ENCODE data around the gene AQP5. TPM values are rescaled to one million over a fixed set of nuclear protein-coding genes. Genes with fewer than 3 reads are reported as not detected.

Gene AQP5
- total RNA-seq, 1 experiment from 2014 or later: not detected

DNA sequence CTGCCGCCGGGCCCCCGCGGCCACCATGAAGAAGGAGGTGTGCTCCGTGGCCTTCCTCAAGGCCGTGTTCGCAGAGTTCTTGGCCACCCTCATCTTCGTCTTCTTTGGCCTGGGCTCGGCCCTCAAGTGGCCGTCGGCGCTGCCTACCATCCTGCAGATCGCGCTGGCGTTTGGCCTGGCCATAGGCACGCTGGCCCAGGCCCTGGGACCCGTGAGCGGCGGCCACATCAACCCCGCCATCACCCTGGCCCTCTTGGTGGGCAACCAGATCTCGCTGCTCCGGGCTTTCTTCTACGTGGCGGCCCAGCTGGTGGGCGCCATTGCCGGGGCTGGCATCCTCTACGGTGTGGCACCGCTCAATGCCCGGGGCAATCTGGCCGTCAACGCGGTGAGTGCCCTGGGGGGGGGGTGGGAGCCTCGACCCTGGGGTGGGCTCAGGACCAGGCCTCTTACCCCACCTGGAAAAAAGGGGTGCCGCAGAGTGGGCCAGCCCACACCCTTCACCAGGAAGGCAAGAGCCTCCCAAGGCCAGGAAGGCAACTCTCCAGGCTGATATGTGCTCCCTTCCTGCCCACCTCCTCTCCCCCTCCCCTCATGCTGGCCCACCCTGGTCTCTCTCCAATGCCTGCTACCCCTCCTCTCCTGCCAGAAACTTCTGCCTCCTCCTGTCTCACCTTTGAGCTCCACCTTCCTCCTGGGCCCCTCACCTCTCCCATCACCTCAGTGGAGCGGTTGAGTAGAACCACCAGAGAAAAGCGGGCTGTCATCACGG is 507 bp downstream of the AQP5 start:
- H2AFZ ChIP-seq (ENCODE audit: low read length): no peak overlapping the region

DNA sequence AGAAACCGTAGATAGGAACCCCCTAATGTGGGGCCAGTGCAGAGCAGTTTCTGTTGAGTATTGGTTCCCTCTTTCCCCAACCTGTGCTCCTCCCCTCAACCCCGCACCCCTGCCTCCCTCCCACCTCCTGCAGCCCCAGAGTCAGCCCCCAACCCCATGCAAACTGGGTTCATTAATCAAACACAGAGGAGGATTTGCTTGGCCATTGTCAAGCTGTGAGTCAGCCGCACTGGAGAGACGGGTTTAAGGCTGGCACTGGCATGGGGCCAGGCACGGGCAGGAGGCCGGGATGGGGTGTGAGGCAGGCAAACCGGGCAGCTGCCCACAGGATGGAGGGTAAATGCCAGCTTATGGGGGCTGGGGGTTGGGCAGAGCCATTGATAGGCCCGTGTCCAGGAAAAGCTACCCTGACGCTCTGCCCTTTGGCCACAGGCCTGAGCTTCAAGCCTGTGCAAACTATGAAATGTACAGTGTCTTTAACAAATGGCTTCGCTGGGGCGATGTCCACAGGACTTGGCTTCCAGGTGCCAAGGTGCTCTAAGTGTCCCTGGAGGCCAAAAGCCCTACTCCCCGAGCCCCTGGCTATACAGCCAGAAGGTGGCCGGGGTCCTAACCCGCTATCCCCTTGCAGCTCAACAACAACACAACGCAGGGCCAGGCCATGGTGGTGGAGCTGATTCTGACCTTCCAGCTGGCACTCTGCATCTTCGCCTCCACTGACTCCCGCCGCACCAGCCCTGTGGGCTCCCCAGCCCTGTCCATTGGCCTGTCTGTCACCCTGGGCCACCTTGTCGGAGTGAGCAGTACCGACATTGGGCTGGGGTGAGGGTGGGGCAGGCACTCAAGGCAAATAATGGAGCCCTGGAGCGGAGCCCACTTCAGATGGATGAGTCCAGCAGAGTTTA is 1.4 kb downstream of the AQP5 start:
- H3K27ac ChIP-seq (ENCODE audit: low read length): no peak overlapping the region
- H4K20me1 ChIP-seq (ENCODE audit: low read length): no peaks in the 10 kb centered on the region
- H3K4me1 ChIP-seq (ENCODE audit: insufficient read depth, low read length): peaks cover 31% of the 10 kb centered on the region
- H3K9ac ChIP-seq (ENCODE audit: low read length): no peak overlapping the region
- TF ChIP-seq, protein P1, sequence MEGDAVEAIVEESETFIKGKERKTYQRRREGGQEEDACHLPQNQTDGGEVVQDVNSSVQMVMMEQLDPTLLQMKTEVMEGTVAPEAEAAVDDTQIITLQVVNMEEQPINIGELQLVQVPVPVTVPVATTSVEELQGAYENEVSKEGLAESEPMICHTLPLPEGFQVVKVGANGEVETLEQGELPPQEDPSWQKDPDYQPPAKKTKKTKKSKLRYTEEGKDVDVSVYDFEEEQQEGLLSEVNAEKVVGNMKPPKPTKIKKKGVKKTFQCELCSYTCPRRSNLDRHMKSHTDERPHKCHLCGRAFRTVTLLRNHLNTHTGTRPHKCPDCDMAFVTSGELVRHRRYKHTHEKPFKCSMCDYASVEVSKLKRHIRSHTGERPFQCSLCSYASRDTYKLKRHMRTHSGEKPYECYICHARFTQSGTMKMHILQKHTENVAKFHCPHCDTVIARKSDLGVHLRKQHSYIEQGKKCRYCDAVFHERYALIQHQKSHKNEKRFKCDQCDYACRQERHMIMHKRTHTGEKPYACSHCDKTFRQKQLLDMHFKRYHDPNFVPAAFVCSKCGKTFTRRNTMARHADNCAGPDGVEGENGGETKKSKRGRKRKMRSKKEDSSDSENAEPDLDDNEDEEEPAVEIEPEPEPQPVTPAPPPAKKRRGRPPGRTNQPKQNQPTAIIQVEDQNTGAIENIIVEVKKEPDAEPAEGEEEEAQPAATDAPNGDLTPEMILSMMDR (conservative IDR thresholded peaks at IDR 0.05; ENCODE audit: low read depth, low read length): no peak
- no peak for TF ChIP-seq EZH2 (IDR thresholded peaks at IDR 0.05; ENCODE audit: low read length, unreplicated experiment)
- no peak for TF ChIP-seq EZH2phosphoT487 (IDR thresholded peaks at IDR 0.05; ENCODE audit: borderline replicate concordance, low read length)
- H3K4me2 ChIP-seq (ENCODE audit: low read length): peak overlapping the region; percentile 61
- ATAC-seq (peak; percentile 56), DNase-seq (peak; percentile 91)
- intact Hi-C loops (cut with micrococcal nuclease): loop anchor here (10.0 kb wide), 2 partner anchors 98 to 188 kb away; no protein-coding TSS in a partner anchor
- H3K9me3 ChIP-seq (ENCODE audit: low read length): no peaks in the 10 kb centered on the region
- H3F3A ChIP-seq (ENCODE audit: low read length, unreplicated experiment): no peaks in the 10 kb centered on the region
- H3K9me2 ChIP-seq (replicated peaks; ENCODE audit: low read length): no peaks in the 10 kb centered on the region
- BruUV-seq (replicated peaks): no TSS peak
- no peaks in the 10 kb centered on the region for H3K79me2 ChIP-seq (ENCODE audit: low read length)
- H2AFZ ChIP-seq (ENCODE audit: low read length): no peak overlapping the region
- ChIA-PET POLR2A (ENCODE audit: unreplicated experiment) (interaction anchor here (0.6 to 0.7 kb wide), 2 partner anchors 134 to 147 kb away, joined by 3 read pairs; no protein-coding TSS in a partner anchor), CTCF (interaction anchor here (0.6 to 1.8 kb wide), 3 partner anchors 18 to 222 kb away, joined by 3 to 5 read pairs (median 4); partner anchors contain the start of gene TMBIM6)
- no peaks in the 10 kb centered on the region for H3K27me3 ChIP-seq (ENCODE audit: low read length)
- H3K36me3 ChIP-seq (ENCODE audit: low read depth, low read length): no peaks in the 10 kb centered on the region
- no peak overlapping the region for H3K4me3 ChIP-seq (ENCODE audit: low read length)

More for the DNA sequence above, 507 bp downstream of the AQP5 start:
- Histone ChIP-seq H3K36me3 (ENCODE audit: low read depth, low read length) (no peaks in the 10 kb centered on the region), H3K9me2 (replicated peaks; ENCODE audit: low read length) (no peaks in the 10 kb centered on the region), H3K4me2 (ENCODE audit: low read length) (peak overlapping the region; percentile 61), H3K4me3 (ENCODE audit: low read length) (no peak overlapping the region), H3K27ac (ENCODE audit: low read length) (no peak overlapping the region), H3K79me2 (ENCODE audit: low read length) (no peaks in the 10 kb centered on the region), H3K4me1 (ENCODE audit: insufficient read depth, low read length) (peaks cover 29% of the 10 kb centered on the region), H3K9ac (ENCODE audit: low read length) (no peak overlapping the region), H4K20me1 (ENCODE audit: low read length) (no peaks in the 10 kb centered on the region), H3F3A (ENCODE audit: low read length, unreplicated experiment) (no peaks in the 10 kb centered on the region), H3K27me3 (ENCODE audit: low read length) (no peaks in the 10 kb centered on the region), H3K9me3 (ENCODE audit: low read length) (no peaks in the 10 kb centered on the region)
- no peak for TF ChIP-seq EZH2 (IDR thresholded peaks at IDR 0.05; ENCODE audit: low read length, unreplicated experiment)
- no peak for TF ChIP-seq EZH2phosphoT487 (IDR thresholded peaks at IDR 0.05; ENCODE audit: borderline replicate concordance, low read length)
- TF ChIP-seq, protein P1 (conservative IDR thresholded peaks at IDR 0.05; ENCODE audit: low read depth, low read length): no peak
- DNase-seq: no peak
- no TSS peak for BruUV-seq (replicated peaks)
- POLR2A ChIA-PET (ENCODE audit: unreplicated experiment): no interaction called here
- intact Hi-C loops (cut with micrococcal nuclease): loop anchor here (10.0 kb wide), 2 partner anchors 97 to 187 kb away; no protein-coding TSS in a partner anchor
- CTCF ChIA-PET: interaction anchor here (1.0 to 1.8 kb wide), 2 partner anchors 17 to 108 kb away, joined by 3 to 4 read pairs; no protein-coding TSS in a partner anchor
- ATAC-seq: no peak
